Measurements from ENCODE around the gene IGSF8. TPM values are rescaled to one million over a fixed set of nuclear protein-coding genes. Genes with fewer than 3 reads are reported as not detected.

IGSF8 gene
- total and polyA plus RNA-seq, 2 donors (not counting 3 experiments of a cell fraction or from before 2014, with no cell fraction given) = 9.5 to 17.5 TPM

DNA sequence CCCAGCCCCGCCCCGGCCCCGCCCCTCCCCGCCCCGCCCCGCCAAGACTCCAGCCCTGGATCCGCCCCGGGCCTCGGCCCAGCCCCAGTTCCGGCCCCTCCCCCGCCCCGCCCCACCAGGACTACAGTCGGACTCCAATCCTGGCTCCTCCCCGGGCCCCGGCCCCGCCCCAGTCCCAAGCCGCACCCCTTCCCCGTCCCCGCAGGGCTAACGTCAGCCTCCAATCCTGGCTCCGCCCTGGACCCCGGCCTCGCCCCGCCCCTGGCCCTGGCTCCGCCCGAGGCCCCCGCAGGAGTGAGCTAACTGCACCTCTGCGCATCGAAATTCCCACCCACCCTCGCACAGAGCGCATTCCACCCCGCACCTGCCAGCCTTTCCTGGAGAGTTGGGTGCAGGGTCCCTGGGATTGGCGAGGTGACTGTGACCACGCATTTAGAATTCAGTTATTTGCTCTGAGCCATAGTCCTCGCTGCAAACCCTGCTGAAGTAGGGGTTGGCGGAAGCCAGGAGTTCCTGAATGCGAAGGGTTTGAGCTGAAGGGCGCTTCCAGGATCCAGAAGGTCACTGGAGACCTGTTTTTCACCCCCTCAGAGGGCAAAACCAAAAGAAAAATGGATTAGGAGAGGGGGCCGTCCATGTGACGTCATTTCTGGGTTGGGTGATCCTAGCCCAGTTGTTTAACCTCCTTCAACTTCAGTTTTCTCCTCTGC lies 588 bp upstream of the IGSF8 start:
- intact Hi-C loops (cut with micrococcal nuclease) = loop anchor here (5.0 kb wide), 1 partner anchor 162 kb away; no protein-coding TSS in a partner anchor
- POLR2A ChIA-PET = no interaction called here
- FAIRE-seq (peak; percentile 92), DNase-seq (ENCODE audit: low read depth, low spot score) (peak; percentile 91)
- peaks cover 14 to 16% of the 10 kb centered on the region in 2 experiments for H3K27me3 ChIP-seq (ENCODE audit: control insufficient read depth in 2 of 2, insufficient read depth in 2 of 2, low read length in 2 of 2)
- H3K9ac ChIP-seq (replicated peaks; ENCODE audit: extremely low read depth, insufficient read depth, low read length) = peak overlapping the region; percentile 65
- peak overlapping the region; percentile 63 to 82 (median 79) for H3K4me3 ChIP-seq (replicated peaks in 1 of 3; ENCODE audit: insufficient read depth in 1 of 3, low read depth in 1 of 3, low read length in 3 of 3)
- H3K79me2 ChIP-seq (ENCODE audit: control insufficient read depth, insufficient read depth, low read length) = no peaks in the 10 kb centered on the region
- H3K4me1 ChIP-seq (ENCODE audit: control insufficient read depth, extremely low read depth, insufficient read depth, low read length) = peaks cover 7% of the 10 kb centered on the region
- no peaks in the 10 kb centered on the region for H4K20me1 ChIP-seq (replicated peaks; ENCODE audit: control insufficient read depth, extremely low read depth, insufficient read depth, low read length)
- BruUV-seq (replicated peaks) = no TSS peak
- peak overlapping the region; percentile 100 for H2AFZ ChIP-seq (ENCODE audit: low read depth, low read length)
- H3K9me3 ChIP-seq (replicated peaks; ENCODE audit: control insufficient read depth, insufficient read depth, low read length) = no peaks in the 10 kb centered on the region
- CTCF ChIA-PET = interaction anchor here (0.8 to 3.8 kb wide), 10 partner anchors 9 to 277 kb away, joined by 4 to 43 read pairs (median 12); no protein-coding TSS in a partner anchor
- peak overlapping the region; percentile 93 for H3K4me2 ChIP-seq (ENCODE audit: insufficient read depth, low read length)
- TF ChIP-seq GATA2 (IDR thresholded peaks at IDR 0.05; ENCODE audit: insufficient read depth, insufficient read length, low read depth, low read length) (no peak), FOS (IDR thresholded peaks at IDR 0.05; ENCODE audit: borderline replicate concordance, insufficient read depth, low read length) (no peak)
- H3K27ac ChIP-seq (ENCODE audit: insufficient read depth, low read depth, low read length) = peak overlapping the region; percentile 36
- no peaks in the 10 kb centered on the region for H3K9me1 ChIP-seq (replicated peaks; ENCODE audit: control insufficient read depth, extremely low read depth, insufficient read depth, low read length)
- dilution Hi-C loops (cut with MboI; ENCODE audit: extremely low pct_ligation_motif_present, low sequenced_read_pairs) = no loop called here
- H3K36me3 ChIP-seq (ENCODE audit: control insufficient read depth in 2 of 2, extremely low read depth in 1 of 2, insufficient read depth in 2 of 2, low read length in 2 of 2) = no peaks in the 10 kb centered on the region

DNA sequence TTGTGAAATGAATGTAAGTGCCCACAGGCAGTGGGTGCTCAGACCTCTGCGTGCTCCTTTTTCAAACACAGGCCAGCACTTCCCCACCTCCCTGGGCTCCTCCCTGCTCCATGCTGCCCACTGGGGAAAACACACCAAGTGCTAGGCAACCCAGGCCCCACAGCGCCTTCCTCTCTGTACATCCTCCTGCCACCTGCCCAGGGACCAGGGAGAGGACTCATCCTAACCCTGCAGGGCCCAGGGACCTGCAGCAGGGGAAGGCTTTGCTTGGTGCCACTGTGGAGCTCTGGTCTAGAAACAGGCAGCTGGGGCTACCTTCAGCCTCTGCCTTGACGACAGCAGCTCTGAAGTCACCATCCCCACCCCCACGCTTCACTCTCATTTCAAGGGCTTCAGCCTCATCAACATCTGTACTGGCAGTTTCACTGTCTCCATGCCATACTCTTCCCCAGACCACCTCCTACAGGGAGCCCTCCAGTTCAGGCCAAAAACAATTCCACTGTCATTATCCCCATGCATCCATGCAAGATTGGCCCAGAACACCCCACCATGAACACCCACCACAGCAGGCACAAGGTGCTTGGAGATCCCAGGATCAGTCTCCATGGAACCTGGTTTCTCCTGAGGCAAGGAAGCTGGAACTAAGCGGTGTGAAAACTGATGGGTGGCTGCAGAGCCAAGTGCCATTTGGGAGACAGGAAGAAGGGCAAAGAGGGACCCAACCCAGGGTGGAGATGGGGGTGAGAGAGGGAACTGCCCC lies 1.1 kb downstream of the IGSF8 start:
- dilution Hi-C loops (cut with MboI; ENCODE audit: extremely low pct_ligation_motif_present, low sequenced_read_pairs) (no loop called here), intact Hi-C loops (cut with micrococcal nuclease) (loop anchor here (5.0 kb wide), 1 partner anchor 160 kb away; no protein-coding TSS in a partner anchor)
- POLR2A ChIA-PET = no interaction called here

More for the DNA sequence above, 1.1 kb downstream of the IGSF8 start:
- Histone ChIP-seq H2AFZ (ENCODE audit: low read depth, low read length) (no peak overlapping the region), H3K9me1 (replicated peaks; ENCODE audit: control insufficient read depth, extremely low read depth, insufficient read depth, low read length) (no peaks in the 10 kb centered on the region), H3K79me2 (ENCODE audit: control insufficient read depth, insufficient read depth, low read length) (no peaks in the 10 kb centered on the region), H3K4me3 (replicated peaks in 1 of 3; ENCODE audit: insufficient read depth in 1 of 3, low read depth in 1 of 3, low read length in 3 of 3) (no peak overlapping the region), H3K9me3 (replicated peaks; ENCODE audit: control insufficient read depth, insufficient read depth, low read length) (no peaks in the 10 kb centered on the region), H3K4me1 (ENCODE audit: control insufficient read depth, extremely low read depth, insufficient read depth, low read length) (peaks cover 7% of the 10 kb centered on the region), H3K27me3 (ENCODE audit: control insufficient read depth in 2 of 2, insufficient read depth in 2 of 2, low read length in 2 of 2) (peaks cover 2 to 5% of the 10 kb centered on the region in 2 experiments), H4K20me1 (replicated peaks; ENCODE audit: control insufficient read depth, extremely low read depth, insufficient read depth, low read length) (no peaks in the 10 kb centered on the region), H3K4me2 (ENCODE audit: insufficient read depth, low read length) (peak overlapping the region; percentile 73), H3K9ac (replicated peaks; ENCODE audit: extremely low read depth, insufficient read depth, low read length) (no peak overlapping the region), H3K27ac (ENCODE audit: insufficient read depth, low read depth, low read length) (no peak overlapping the region), H3K36me3 (ENCODE audit: control insufficient read depth in 2 of 2, extremely low read depth in 1 of 2, insufficient read depth in 2 of 2, low read length in 2 of 2) (no peaks in the 10 kb centered on the region)
- DNase-seq (ENCODE audit: low read depth, low spot score) (peak; percentile 4), FAIRE-seq (no peak)
- no TSS peak for BruUV-seq (replicated peaks)
- no peak for TF ChIP-seq POLR2AphosphoS5 (IDR thresholded peaks at IDR 0.05; ENCODE audit: insufficient read depth, low read depth, low read length)
- TF ChIP-seq, protein P1, sequence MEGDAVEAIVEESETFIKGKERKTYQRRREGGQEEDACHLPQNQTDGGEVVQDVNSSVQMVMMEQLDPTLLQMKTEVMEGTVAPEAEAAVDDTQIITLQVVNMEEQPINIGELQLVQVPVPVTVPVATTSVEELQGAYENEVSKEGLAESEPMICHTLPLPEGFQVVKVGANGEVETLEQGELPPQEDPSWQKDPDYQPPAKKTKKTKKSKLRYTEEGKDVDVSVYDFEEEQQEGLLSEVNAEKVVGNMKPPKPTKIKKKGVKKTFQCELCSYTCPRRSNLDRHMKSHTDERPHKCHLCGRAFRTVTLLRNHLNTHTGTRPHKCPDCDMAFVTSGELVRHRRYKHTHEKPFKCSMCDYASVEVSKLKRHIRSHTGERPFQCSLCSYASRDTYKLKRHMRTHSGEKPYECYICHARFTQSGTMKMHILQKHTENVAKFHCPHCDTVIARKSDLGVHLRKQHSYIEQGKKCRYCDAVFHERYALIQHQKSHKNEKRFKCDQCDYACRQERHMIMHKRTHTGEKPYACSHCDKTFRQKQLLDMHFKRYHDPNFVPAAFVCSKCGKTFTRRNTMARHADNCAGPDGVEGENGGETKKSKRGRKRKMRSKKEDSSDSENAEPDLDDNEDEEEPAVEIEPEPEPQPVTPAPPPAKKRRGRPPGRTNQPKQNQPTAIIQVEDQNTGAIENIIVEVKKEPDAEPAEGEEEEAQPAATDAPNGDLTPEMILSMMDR (IDR thresholded peaks at IDR 0.05; ENCODE audit: extremely low read depth in 1 of 2, insufficient read depth in 1 of 2, low read depth in 1 of 2, low read length in 2 of 2) = no peak
- no peak for TF ChIP-seq POLR2A (IDR thresholded peaks at IDR 0.05; ENCODE audit: low read depth, low read length)
- no peak for TF ChIP-seq FOS (IDR thresholded peaks at IDR 0.05; ENCODE audit: borderline replicate concordance, insufficient read depth, low read length)
- TF ChIP-seq, protein P2, sequence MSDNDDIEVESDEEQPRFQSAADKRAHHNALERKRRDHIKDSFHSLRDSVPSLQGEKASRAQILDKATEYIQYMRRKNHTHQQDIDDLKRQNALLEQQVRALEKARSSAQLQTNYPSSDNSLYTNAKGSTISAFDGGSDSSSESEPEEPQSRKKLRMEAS (IDR thresholded peaks at IDR 0.05; ENCODE audit: insufficient read depth, insufficient read length) = no peak
- CTCF ChIA-PET = interaction anchor here (1.4 to 3.8 kb wide), 10 partner anchors 8 to 279 kb away, joined by 4 to 43 read pairs (median 12); partner anchors contain the start of gene KCNJ9
